Measurements from ENCODE around the gene HMCN2.

GRCh38 chr9:130348881-130349280 lies 83.3 kb downstream of the HMCN2 start:
- TF ChIP-seq CTCF (conservative IDR thresholded peaks at IDR 0.05; ENCODE audit: low read length) (no peak), EZH2phosphoT487 (IDR thresholded peaks at IDR 0.05; ENCODE audit: borderline replicate concordance) (no peak)
